Activated naive CD8-positive, alpha-beta T cell treated with anti-CD3 and anti-CD28 coated beads, Interleukin-2, amount 10 ng/mL, durations not matched to agents 7 days and 5 days (primary cell): Measurements from ENCODE around the gene GSAP. TPM values are rescaled to one million over a fixed set of nuclear protein-coding genes. Genes with fewer than 3 reads are reported as not detected.
A peak's percentile ranks its signal among the peaks of the same experiment; 100 is the strongest.
"Not testable (repeated sequence)": the region's sequence is repeated elsewhere in the genome, so short reads cannot be mapped to it uniquely, and the experiment has no call there.

Experiments
- ATAC-seq: fragments of 150-1000 bp; cut with Tn5 transposase; one replicate; pipeline ENCODE4 v1.10.0; 2021; ENCODE audit warnings: low read depth, moderate library complexity
- POLR2A ChIA-PET: fragments of 350-600 bp; sonication (Branson Sonifier 250); formaldehyde crosslinking; loops from one replicate; lab custom pipeline; 2021; ENCODE audit warnings: antibody characterized with exemption; lab: Charles Lee
- DNase-seq: peaks from one replicate; pipeline ENCODE4 v3.0.0; 2021
- H3K27ac Mint-ChIP-seq: one replicate; pipeline ENCODE4 v1.8.0; 2022; ENCODE audit warnings: mild to moderate bottlenecking, mixed read lengths
- H3K27me3 Mint-ChIP-seq: one replicate; pipeline ENCODE4 v1.8.0; 2022; ENCODE audit warnings: mild to moderate bottlenecking, moderate library complexity, mixed read lengths
- H3K36me3 Mint-ChIP-seq: one replicate; pipeline ENCODE4 v1.8.0; 2021; ENCODE audit warnings: mild to moderate bottlenecking, mixed read lengths
- H3K4me1 Mint-ChIP-seq: one replicate; pipeline ENCODE4 v1.8.0; 2021; ENCODE audit warnings: mixed read lengths
- H3K4me3 Mint-ChIP-seq: one replicate; pipeline ENCODE4 v1.8.0; 2022; ENCODE audit warnings: mild to moderate bottlenecking, moderate library complexity, mixed read lengths
- H3K9me3 Mint-ChIP-seq: one replicate; pipeline ENCODE4 v1.8.0; 2021; ENCODE audit warnings: mixed read lengths
- total RNA-seq, 2 experiments: library from RNA; stranded (reverse); gene quantifications; one replicate each; pipeline ENCODE4 v1.2.3, GENCODE V29; 2021

The GSAP gene
- total RNA-seq, 2 experiments from 2014 or later, result 8.3 to 9.3 TPM

GRCh38 chr7:77337456-77337990, 78.6 kb downstream of the GSAP start:
- DNase-seq (no peak), ATAC-seq (no peak)
- H3K9me3 Mint-ChIP-seq, result peaks cover 4% of the 10 kb centered on the region
- peaks cover 6% of the 10 kb centered on the region for H3K4me1 Mint-ChIP-seq
- H3K4me3 Mint-ChIP-seq, result no peak overlapping the region
- H3K27me3 Mint-ChIP-seq, result peaks cover 2% of the 10 kb centered on the region
- peaks cover 3% of the 10 kb centered on the region for H3K36me3 Mint-ChIP-seq
- H3K27ac Mint-ChIP-seq, result no peak overlapping the region
- POLR2A ChIA-PET, result no interaction called here

GRCh38 chr7:77335581-77335980, 80.6 kb downstream of the GSAP start:
- DNase-seq, result no peak
- no peak for ATAC-seq
- peaks cover 18% of the 10 kb centered on the region for H3K4me1 Mint-ChIP-seq
- POLR2A ChIA-PET, result no interaction called here
- peaks cover 1% of the 10 kb centered on the region for H3K36me3 Mint-ChIP-seq
- H3K27me3 Mint-ChIP-seq, result no peaks in the 10 kb centered on the region
- no peak overlapping the region for H3K27ac Mint-ChIP-seq
- peaks cover 4% of the 10 kb centered on the region for H3K9me3 Mint-ChIP-seq
- H3K4me3 Mint-ChIP-seq, result no peak overlapping the region

- H3K27me3 Mint-ChIP-seq, ATAC-seq, H3K4me3 Mint-ChIP-seq, DNase-seq, H3K9me3 Mint-ChIP-seq, POLR2A ChIA-PET, H3K27ac Mint-ChIP-seq, H3K36me3 Mint-ChIP-seq: not testable (repeated sequence)
- peaks cover 32% of the 10 kb centered on the region for H3K4me1 Mint-ChIP-seq
Observed at GRCh38 chr7:77334039-77334438, 82.1 kb downstream of the GSAP start.

GRCh38 chr7:77331938-77332695, 84.0 kb downstream of the GSAP start:
- H3K27ac Mint-ChIP-seq, result no peak overlapping the region
- ATAC-seq (peak; percentile 83), DNase-seq (peak; percentile 37)
- H3K9me3 Mint-ChIP-seq, result no peaks in the 10 kb centered on the region
- peaks cover 44% of the 10 kb centered on the region for H3K4me1 Mint-ChIP-seq
- H3K27me3 Mint-ChIP-seq, result no peaks in the 10 kb centered on the region
- H3K4me3 Mint-ChIP-seq, result peak overlapping the region; percentile 21
- POLR2A ChIA-PET, result interaction anchor here (0.6 to 1.2 kb wide), 2 partner anchors 17 to 42 kb away, joined by 3 to 5 read pairs; no protein-coding TSS in a partner anchor
- no peaks in the 10 kb centered on the region for H3K36me3 Mint-ChIP-seq

GRCh38 chr7:77330169-77330882, 85.8 kb downstream of the GSAP start:
- H3K4me3 Mint-ChIP-seq, result peak overlapping the region; percentile 48
- no peaks in the 10 kb centered on the region for H3K27me3 Mint-ChIP-seq
- H3K27ac Mint-ChIP-seq, result peak overlapping the region; percentile 39
- no peaks in the 10 kb centered on the region for H3K36me3 Mint-ChIP-seq
- POLR2A ChIA-PET, result no interaction called here
- no peak for ATAC-seq
- no peaks in the 10 kb centered on the region for H3K9me3 Mint-ChIP-seq
- peaks cover 50% of the 10 kb centered on the region for H3K4me1 Mint-ChIP-seq
- DNase-seq, result no peak

- ATAC-seq (no peak), DNase-seq (no peak)
- Mint-ChIP-seq H3K4me3 (peak overlapping the region; percentile 48), H3K36me3 (no peaks in the 10 kb centered on the region), H3K27me3 (no peaks in the 10 kb centered on the region), H3K4me1 (peaks cover 50% of the 10 kb centered on the region), H3K27ac (peak overlapping the region; percentile 39), H3K9me3 (no peaks in the 10 kb centered on the region)
- POLR2A ChIA-PET, result interaction anchor here (1.5 kb wide), 1 partner anchor 207 kb away, joined by 3 read pairs; the partner anchor contains the start of gene PTPN12
Observed at GRCh38 chr7:77329466-77330168, 86.5 kb downstream of the GSAP start.

- DNase-seq (no peak), ATAC-seq (no peak)
- Mint-ChIP-seq H3K4me1 (peaks cover 50% of the 10 kb centered on the region), H3K27me3 (no peaks in the 10 kb centered on the region), H3K9me3 (no peaks in the 10 kb centered on the region), H3K27ac (no peak overlapping the region), H3K36me3 (no peaks in the 10 kb centered on the region), H3K4me3 (peak overlapping the region; percentile 68)
- POLR2A ChIA-PET, result interaction anchor here (1.5 kb wide), 1 partner anchor 208 kb away, joined by 3 read pairs; the partner anchor contains the start of gene PTPN12
Observed at GRCh38 chr7:77328669-77329068, 87.5 kb downstream of the GSAP start.

GRCh38 chr7:77327932-77328628, 88.1 kb downstream of the GSAP start:
- ATAC-seq (peak; percentile 49), DNase-seq (peak; percentile 47)
- H3K4me3 Mint-ChIP-seq, result peak overlapping the region; percentile 68
- peaks cover 50% of the 10 kb centered on the region for H3K4me1 Mint-ChIP-seq
- no peaks in the 10 kb centered on the region for H3K9me3 Mint-ChIP-seq
- H3K27me3 Mint-ChIP-seq, result no peaks in the 10 kb centered on the region
- peak overlapping the region; percentile 33 for H3K27ac Mint-ChIP-seq
- POLR2A ChIA-PET, result interaction anchor here (1.5 kb wide), 1 partner anchor 209 kb away, joined by 3 read pairs; the partner anchor contains the start of gene PTPN12
- H3K36me3 Mint-ChIP-seq, result no peaks in the 10 kb centered on the region

- Mint-ChIP-seq H3K9me3 (no peaks in the 10 kb centered on the region), H3K27me3 (no peaks in the 10 kb centered on the region), H3K36me3 (peaks cover under 1% of the 10 kb centered on the region), H3K4me1 (peaks cover 49% of the 10 kb centered on the region), H3K27ac (peak overlapping the region; percentile 33), H3K4me3 (peak overlapping the region; percentile 68)
- ATAC-seq (no peak), DNase-seq (no peak)
- POLR2A ChIA-PET, result no interaction called here
Observed at GRCh38 chr7:77327067-77327931, 88.8 kb downstream of the GSAP start.

- Mint-ChIP-seq H3K9me3 (no peaks in the 10 kb centered on the region), H3K27ac (no peak overlapping the region), H3K4me1 (peaks cover 41% of the 10 kb centered on the region), H3K4me3 (no peak overlapping the region), H3K27me3 (no peaks in the 10 kb centered on the region), H3K36me3 (peaks cover 3% of the 10 kb centered on the region)
- DNase-seq, result no peak
- ATAC-seq, result no peak
- POLR2A ChIA-PET, result no interaction called here
Observed at GRCh38 chr7:77326131-77326530, 90.0 kb downstream of the GSAP start.

- POLR2A ChIA-PET, result no interaction called here
- no peaks in the 10 kb centered on the region for H3K9me3 Mint-ChIP-seq
- peaks cover 4% of the 10 kb centered on the region for H3K4me1 Mint-ChIP-seq
- DNase-seq (no peak), ATAC-seq (no peak)
- H3K27me3 Mint-ChIP-seq, result no peaks in the 10 kb centered on the region
- no peak overlapping the region for H3K4me3 Mint-ChIP-seq
- H3K36me3 Mint-ChIP-seq, result peaks cover 15% of the 10 kb centered on the region
- H3K27ac Mint-ChIP-seq, result no peak overlapping the region
Observed at GRCh38 chr7:77321300-77321699, 94.8 kb downstream of the GSAP start.

GRCh38 chr7:77320714-77321113, 95.4 kb downstream of the GSAP start:
- no peak overlapping the region for H3K4me3 Mint-ChIP-seq

More at GRCh38 chr7:77320714-77321113, 95.4 kb downstream of the GSAP start:
- Mint-ChIP-seq H3K27me3 (no peaks in the 10 kb centered on the region), H3K9me3 (no peaks in the 10 kb centered on the region), H3K4me1 (no peaks in the 10 kb centered on the region), H3K36me3 (peaks cover 15% of the 10 kb centered on the region), H3K27ac (no peak overlapping the region)
- ATAC-seq, result no peak
- no peak for DNase-seq
- POLR2A ChIA-PET, result no interaction called here
